GM23338 (cell line): Measurements from ENCODE around the gene LURAP1L.

Experiments used
- EZH2phosphoT487 ChIP-seq: fragments of 200-600 bp; sonication (generic); IDR thresholded peaks from one replicate; pipeline ENCODE4 v1.8.1; 2018; ENCODE audit warnings: antibody characterized with exemption; ENCODE audit not compliant: unreplicated experiment
- POLR2AphosphoS5 ChIP-seq: IDR thresholded peaks from 2 replicates; pipeline ENCODE4 v1.6.1; 2016; ENCODE audit warnings: antibody characterized with exemption, low read depth
- REST ChIP-seq: IDR thresholded peaks from one replicate; pipeline ENCODE4 v1.6.1; 2018; ENCODE audit warnings: antibody characterized with exemption; ENCODE audit not compliant: unreplicated experiment

GRCh38 chr9:12794101-12794799 lies 19.4 kb downstream of the LURAP1L start:
- TF ChIP-seq REST (no peak), POLR2AphosphoS5 (no peak), EZH2phosphoT487 (no peak)
